Activated effector memory CD4-positive, alpha-beta T cell treated with Interleukin-2 at 50 U/mL for 16 hours (primary cell): ENCODE data around the gene MLF2.

Source experiments
- DNase-seq: peaks from one replicate; pipeline ENCODE4 v3.0.0-alpha.2; 2020

MLF2 gene

GRCh38 chr12:6777386-6777785, 24.4 kb upstream of the MLF2 start:
- DNase-seq: no peak

GRCh38 chr12:6775185-6776174, 22.5 kb upstream of the MLF2 start:
- no peak for DNase-seq

- no peak for DNase-seq
These were observed 21.6 kb upstream of the MLF2 start for GRCh38 chr12:6774499-6775062.

GRCh38 chr12:6773590-6774351, 20.8 kb upstream of the MLF2 start:
- DNase-seq: no peak

- no peak for DNase-seq
These were observed 20.0 kb upstream of the MLF2 start for GRCh38 chr12:6772726-6773589.

- DNase-seq: no peak
These were observed 19.4 kb upstream of the MLF2 start, which contains the start of gene LAG3 for GRCh38 chr12:6772331-6772695. Gene LAG3, plus strand, starts transcription at chr12:6772520. Its CDS starts 333 bp downstream, at chr12:6772853.

- no peak for DNase-seq
These were observed 18.8 kb upstream of the MLF2 start for GRCh38 chr12:6771509-6772330.

- no peak for DNase-seq
These were observed 18.2 kb upstream of the MLF2 start for GRCh38 chr12:6771091-6771495.

- no peak for DNase-seq
These were observed 17.7 kb upstream of the MLF2 start for GRCh38 chr12:6770600-6770999.

GRCh38 chr12:6770094-6770493, 17.2 kb upstream of the MLF2 start:
- no peak for DNase-seq

- DNase-seq: no peak
These were observed 16.7 kb upstream of the MLF2 start for GRCh38 chr12:6769666-6770065.

- DNase-seq: no peak
These were observed 16.0 kb upstream of the MLF2 start for GRCh38 chr12:6768990-6769389.

GRCh38 chr12:6768437-6768914, 15.5 kb upstream of the MLF2 start:
- no peak for DNase-seq

GRCh38 chr12:6767353-6768319, 14.7 kb upstream of the MLF2 start:
- DNase-seq: no peak

GRCh38 chr12:6766651-6767349, 13.9 kb upstream of the MLF2 start:
- peak; percentile 51 for DNase-seq

GRCh38 chr12:6765634-6766581, 13.0 kb upstream of the MLF2 start, which contains the start of gene PTMS:
Gene PTMS, plus strand, starts transcription at chr12:6766363. Its CDS starts 343 bp downstream, at chr12:6766706.
- DNase-seq: no peak

- DNase-seq: no peak
These were observed 12.2 kb upstream of the MLF2 start for GRCh38 chr12:6765048-6765633.
